Stimulated activated CD4-positive, alpha-beta T cell treated with anti-CD3 and anti-CD28 coated beads, Interleukin-15, amount 100 ng/mL, for 48 hours (primary cell): ENCODE results near the gene NLGN3.
A peak's percentile ranks its signal among the peaks of the same experiment; 100 is the strongest.

ENCODE experiments used
- DNase-seq, 2 donors: peaks; one replicate each; pipeline ENCODE4 v3.0.0-alpha.2; 2020; ENCODE audit warnings: low read depth in 2 of 2

Gene NLGN3

DNA sequence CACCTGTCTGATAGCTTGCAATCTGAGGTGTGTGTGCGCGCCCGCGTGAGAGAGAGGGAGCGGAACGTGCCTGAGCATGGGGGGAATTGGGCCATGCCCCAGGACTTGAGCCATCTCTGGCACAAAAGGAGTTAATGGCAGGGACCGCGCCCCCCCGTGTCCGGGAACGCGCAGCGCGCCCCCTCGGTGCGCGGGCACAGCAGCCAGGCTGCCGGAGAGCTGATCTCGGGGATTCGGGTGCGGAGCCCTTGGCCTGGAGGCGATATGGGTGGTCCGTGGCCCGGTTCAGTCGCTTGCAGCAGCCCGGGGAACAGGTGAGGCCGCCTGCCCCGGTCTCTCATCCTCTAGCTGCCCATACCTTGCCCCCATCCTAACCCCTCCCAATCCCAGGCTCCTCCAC is at the start of gene NLGN3:
Gene NLGN3, plus strand, starts transcription at position 191 of the 400 bp plus-strand sequence. CDS start 2,909 bp downstream, outside the sequence.
- no peak for DNase-seq

DNA sequence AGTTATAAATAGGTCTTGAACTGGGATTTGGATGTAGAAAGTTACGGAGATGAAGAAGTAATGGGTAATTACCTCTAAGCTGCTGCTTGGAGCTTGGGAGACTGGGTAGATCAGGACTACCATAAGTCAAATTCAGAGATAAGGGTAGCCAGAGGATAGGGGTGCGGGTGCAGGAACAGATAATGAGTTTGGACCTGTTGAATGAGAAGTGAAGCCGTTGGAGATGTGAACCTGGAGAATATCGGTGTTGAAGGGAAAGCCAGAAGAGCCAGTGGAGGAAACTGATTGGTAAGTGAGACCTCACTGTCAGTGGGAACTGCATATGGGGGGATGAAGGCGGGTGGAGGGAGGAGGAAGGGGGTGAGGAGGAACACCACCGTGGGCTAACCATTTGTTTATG is 49.6 kb upstream of the NLGN3 start:
- DNase-seq = no peak

DNA sequence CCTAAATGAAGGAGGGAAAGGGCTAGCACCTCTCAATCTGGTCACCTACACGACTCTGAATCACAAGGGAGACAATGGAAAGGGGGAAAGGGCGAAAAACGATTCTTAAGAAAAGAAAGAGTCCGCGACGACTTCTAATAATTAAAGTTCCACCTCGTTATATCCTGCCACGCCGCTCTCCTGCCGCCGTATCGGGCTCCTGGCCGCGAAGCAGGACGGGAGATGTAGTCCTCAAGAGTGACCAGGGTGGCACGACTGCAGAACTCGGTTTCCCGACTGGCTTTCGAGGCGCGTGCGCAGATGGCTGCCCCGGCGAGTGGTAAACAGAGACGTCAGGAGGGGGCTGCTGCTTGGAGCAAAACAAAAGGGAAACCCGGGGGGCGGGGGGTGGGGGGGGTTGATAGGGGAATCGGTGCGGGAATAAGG is 49.1 kb upstream of the NLGN3 start, which contains the start of gene FOXO4:
Gene FOXO4, plus strand, starts transcription at position 297 of the 426 bp plus-strand sequence. CDS start 678 bp downstream, outside the sequence.
- peak; percentile 78 to 86 for DNase-seq

DNA sequence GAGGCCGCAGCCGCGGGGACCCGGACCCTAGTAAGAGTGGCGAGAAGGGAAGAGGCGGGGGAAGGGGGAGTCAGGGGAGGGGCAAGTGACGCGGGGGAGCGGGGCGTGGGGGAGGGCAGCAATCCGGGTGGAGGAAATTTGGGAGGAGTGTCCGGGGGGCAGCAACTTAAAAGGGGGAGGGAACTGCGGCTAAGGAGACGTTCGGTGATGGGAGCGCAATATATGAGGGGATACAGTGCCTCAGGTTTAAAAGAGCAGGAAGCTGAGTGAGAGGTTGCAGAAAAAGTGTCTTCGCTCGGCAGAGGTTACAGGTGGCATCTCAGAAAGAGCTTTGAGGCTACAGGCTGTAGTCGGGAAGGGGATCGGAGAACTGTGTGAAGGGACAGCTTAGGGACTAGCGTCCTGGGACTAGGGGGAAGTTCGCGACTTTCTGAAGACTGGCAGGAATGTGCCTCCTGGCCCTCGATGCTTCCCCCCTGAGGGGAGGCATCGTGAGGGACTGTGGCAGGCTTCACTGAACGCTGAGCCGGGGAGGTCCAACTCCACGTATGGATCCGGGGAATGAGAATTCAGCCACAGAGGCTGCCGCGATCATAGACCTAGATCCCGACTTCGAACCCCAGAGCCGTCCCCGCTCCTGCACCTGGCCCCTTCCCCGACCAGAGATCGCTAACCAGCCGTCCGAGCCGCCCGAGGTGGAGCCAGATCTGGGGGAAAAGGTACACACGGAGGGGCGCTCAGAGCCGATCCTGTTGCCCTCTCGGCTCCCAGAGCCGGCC is 48.5 kb upstream of the NLGN3 start:
- no peak for DNase-seq

DNA sequence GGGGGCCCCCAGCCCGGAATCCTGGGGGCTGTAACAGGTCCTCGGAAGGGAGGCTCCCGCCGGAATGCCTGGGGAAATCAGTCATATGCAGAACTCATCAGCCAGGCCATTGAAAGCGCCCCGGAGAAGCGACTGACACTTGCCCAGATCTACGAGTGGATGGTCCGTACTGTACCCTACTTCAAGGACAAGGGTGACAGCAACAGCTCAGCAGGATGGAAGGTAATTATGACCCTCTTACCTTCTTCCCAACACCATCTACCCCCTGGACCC is 47.9 kb upstream of the NLGN3 start:
- no peak for DNase-seq

DNA sequence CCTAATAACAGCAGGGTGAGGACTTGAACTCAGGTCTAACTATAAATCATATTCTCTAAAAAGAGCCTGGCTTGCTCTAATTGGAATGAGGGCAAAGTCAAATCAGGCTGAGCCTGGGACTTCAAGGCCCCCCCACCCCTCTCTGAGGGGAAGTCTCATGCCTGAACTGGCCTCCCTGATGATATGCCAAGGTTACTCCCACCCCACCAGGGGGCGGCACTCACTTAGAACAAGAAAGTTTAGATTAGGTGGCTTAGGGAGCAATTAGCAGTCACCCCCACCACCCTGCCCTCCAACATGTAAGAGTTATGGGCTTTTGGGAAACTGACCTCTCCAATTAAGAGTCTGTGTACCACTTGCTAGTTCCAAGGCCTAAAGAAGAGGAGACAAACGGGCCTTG is 46.3 kb upstream of the NLGN3 start:
- DNase-seq = peak in 1 of 2 donors; percentile 68

GRCh38 chrX:71098951-71099506 is 45.6 kb upstream of the NLGN3 start:
- DNase-seq = no peak

DNA sequence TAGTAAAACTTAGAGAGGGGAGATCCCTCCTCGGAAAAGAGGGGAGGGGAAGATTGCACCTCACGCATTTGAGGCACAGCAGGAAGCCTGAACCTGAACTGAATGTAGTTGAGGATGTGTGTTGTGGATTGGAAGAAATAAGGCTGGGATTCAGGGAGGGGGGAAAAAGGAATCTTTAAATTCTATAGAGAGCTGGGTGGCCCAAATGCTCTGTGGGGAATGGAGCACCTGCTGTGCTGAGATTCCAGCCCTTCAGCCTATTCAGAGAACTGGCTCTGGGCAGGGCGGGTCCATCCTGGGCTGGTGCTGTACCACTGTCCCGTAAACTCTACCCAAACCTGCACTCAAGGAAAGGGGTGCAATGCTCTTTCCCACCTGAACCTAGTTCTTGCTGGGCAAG is 44.9 kb upstream of the NLGN3 start:
- no peak for DNase-seq

- DNase-seq = no peak
Observed at GRCh38 chrX:71100581-71101505, 43.8 kb upstream of the NLGN3 start.

- DNase-seq = no peak
Observed at GRCh38 chrX:71102292-71102691, 42.3 kb upstream of the NLGN3 start.

- DNase-seq = no peak
Observed at GRCh38 chrX:71103110-71103983, 41.3 kb upstream of the NLGN3 start.

- DNase-seq = no peak
Observed at GRCh38 chrX:71105628-71106027, 39.0 kb upstream of the NLGN3 start.

- no peak for DNase-seq
Observed at GRCh38 chrX:71106427-71106826, 38.2 kb upstream of the NLGN3 start, which contains the start of gene CXorf65. TSS of gene CXorf65 (minus strand) at chrX:71106740. CDS start at chrX:71106556, 184 bp downstream.

DNA sequence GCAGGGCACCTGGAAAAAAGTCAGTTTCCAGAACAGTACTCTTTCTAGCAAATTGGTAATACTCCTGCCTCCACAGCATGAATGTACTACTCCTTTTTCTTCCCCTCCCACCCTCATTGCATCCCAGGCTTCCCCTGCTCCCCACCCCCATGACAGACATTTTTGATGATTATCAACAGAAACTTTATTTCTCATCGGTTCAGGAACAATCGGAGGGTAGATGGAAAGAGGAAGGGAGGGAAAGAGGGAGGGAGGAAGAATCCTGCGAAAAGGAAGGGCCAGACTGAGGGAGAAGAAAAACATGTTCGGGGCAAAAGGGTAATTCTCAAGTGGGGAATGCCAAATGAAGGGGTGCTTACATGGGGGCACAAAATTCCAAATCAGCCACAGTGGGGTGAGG is 37.4 kb upstream of the NLGN3 start:
- no peak for DNase-seq

- DNase-seq = no peak
Observed at GRCh38 chrX:71107762-71108360, 36.8 kb upstream of the NLGN3 start.

GRCh38 chrX:71109051-71109450 is 35.6 kb upstream of the NLGN3 start:
- no peak for DNase-seq

GRCh38 chrX:71111141-71111843 is 33.3 kb upstream of the NLGN3 start, which contains the start of gene IL2RG:
TSS of gene IL2RG (minus strand) at chrX:71111577. CDS start at chrX:71111539, 38 bp downstream.
- DNase-seq = peak; percentile 53 to 78

- DNase-seq = no peak
Observed at GRCh38 chrX:71111921-71112431, 32.7 kb upstream of the NLGN3 start.

DNA sequence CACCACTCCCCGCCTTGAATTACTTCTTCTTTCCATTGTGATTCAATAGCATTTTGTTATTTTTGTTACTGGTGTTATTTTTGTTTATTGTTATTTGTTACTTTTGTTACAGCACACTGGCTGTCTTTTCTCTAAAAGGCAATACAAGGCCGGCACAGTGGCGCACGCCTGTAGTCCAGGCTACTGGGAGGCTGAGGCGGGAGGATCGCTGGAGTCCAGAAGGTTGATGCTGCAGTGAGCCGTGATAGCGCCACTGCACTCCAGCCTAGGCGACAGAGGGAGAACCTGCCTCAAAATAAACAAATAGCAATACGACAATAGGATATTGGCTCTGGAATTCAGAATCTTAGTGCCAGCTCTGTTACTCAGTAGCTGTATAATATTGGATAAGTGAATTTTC is 27.3 kb upstream of the NLGN3 start:
- DNase-seq = no peak
